HG03571 (cell line): Measurements from ENCODE around the gene AGAP3.

ENCODE experiments used
- ATAC-seq: cut with Tn5 transposase; IDR thresholded peaks from one replicate; pipeline ENCODE4 v1.9.1; 2021; ENCODE audit not compliant: unreplicated experiment

Gene AGAP3

GRCh38 chr7:151152643-151153513 lies 66.6 kb downstream of the AGAP3 start:
- no peak for ATAC-seq

GRCh38 chr7:151157645-151158329 lies 71.5 kb downstream of the AGAP3 start:
- no peak for ATAC-seq

GRCh38 chr7:151161757-151162156 lies 75.5 kb downstream of the AGAP3 start:
- no peak for ATAC-seq

DNA sequence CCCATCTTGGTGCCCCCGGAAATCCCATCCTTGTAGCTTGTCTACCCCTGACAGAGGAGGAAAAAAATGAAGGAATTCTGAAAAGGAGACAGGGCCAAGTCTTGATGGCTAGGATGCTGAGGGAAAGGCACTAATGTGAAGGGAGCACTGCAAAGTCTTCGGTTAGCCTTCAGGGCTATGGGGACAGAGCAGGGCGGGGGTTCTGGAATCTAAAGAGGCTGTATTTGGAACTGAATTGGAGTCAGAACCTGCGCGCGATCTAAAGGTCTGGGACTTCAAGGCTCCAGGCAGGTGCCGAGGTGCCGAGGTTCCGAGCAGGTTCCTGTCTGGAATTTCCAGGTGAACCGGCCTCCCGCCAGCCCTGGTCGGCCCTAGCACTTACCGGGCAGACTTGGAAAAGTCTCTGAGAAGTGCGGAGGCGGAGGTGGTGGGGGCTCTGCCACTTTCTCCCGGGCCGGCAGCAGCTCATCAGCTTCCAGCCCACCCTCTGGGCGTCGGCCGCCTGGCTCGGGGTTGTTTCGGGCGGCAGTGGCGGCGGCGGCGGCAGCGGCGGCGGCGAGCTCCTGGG lies 80.4 kb downstream of the AGAP3 start:
- ATAC-seq: no peak

- ATAC-seq: no peak
Measured at GRCh38 chr7:151167197-151167961, 81.1 kb downstream of the AGAP3 start, which contains the start of gene GBX1. GBX1 (minus strand) TSS chr7:151167694; CDS start chr7:151167548, 146 bp downstream.

DNA sequence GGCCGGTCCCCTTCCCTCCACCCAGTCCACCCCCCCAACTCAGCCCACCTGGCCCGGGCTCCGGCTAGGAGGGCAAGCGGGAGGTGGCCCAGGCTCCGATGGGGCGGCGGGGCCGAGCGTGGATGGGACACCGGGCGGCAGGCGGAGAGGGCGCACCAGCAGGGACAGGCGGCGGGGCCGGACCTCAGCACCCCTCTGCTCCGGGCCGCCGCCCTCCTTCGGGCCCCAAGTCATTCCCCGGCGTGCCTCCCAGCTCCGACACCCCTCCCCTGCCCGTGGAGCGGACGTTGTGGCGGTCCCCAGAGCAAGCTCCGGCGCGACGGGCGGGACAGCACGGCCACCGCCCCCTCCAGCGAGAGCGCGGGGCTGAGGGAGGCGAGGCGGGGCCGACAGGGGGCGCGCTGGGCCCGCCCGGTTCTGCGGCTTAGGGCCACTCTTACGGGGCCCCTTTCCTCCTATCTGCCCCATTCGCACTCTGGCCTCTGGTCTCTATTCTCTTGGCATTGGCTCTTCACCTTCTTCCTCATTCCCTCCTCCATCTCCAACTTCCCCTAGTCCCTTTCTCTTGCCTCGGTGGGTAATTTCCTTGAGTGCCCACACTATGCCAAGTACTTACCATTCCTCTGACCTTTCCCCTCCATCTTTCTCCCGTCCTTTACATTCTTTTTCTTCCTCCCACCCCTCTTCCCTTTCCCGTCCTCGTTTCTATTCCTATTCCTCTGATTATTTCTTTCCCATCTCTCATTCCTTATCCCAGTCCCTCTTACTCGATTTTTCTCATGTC lies 81.9 kb downstream of the AGAP3 start:
- no peak for ATAC-seq

GRCh38 chr7:151168787-151169162 lies 82.5 kb downstream of the AGAP3 start:
- no peak for ATAC-seq

DNA sequence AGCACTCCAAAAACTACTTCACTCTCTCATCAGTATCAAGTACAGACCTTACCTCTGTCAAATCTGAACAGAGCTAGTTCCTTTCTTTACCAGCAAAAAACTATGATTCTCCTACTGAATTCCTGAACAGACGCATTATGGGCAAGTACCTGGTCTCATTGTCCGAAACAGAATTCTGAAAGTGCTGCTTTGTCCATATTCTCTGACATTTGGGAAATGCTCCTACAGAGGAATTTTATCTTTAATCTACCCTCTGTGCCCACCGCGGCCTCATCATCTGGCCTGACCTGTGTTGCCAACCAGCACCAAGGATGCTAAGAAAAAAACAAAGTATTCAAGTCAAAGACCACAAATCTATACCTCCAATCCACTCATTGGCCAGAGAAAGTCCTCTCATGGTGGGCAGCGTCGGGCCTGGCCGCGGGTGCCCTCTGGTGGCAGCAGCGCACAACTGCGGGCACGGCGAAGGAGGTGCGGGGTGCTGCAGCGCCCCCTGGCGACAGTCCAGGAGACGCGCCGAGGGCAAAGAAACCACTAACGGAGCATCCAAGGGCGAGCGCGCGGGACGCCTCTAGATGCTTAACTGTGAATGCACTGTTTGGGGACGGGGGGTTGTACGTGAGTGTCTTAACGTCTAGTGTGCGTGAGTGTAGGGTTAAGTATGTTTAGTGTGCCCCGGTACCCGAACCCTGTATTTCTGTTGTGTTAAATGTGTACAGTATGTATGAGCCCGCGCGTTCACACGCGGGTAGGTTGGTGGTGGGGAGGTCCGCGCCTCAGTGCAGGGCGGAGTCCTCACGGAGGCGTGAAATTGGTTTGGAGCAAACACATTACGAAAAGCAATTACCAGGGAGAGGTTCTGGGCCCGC lies 86.2 kb downstream of the AGAP3 start:
- no peak for ATAC-seq

GRCh38 chr7:151173386-151174245 lies 87.3 kb downstream of the AGAP3 start:
- no peak for ATAC-seq

DNA sequence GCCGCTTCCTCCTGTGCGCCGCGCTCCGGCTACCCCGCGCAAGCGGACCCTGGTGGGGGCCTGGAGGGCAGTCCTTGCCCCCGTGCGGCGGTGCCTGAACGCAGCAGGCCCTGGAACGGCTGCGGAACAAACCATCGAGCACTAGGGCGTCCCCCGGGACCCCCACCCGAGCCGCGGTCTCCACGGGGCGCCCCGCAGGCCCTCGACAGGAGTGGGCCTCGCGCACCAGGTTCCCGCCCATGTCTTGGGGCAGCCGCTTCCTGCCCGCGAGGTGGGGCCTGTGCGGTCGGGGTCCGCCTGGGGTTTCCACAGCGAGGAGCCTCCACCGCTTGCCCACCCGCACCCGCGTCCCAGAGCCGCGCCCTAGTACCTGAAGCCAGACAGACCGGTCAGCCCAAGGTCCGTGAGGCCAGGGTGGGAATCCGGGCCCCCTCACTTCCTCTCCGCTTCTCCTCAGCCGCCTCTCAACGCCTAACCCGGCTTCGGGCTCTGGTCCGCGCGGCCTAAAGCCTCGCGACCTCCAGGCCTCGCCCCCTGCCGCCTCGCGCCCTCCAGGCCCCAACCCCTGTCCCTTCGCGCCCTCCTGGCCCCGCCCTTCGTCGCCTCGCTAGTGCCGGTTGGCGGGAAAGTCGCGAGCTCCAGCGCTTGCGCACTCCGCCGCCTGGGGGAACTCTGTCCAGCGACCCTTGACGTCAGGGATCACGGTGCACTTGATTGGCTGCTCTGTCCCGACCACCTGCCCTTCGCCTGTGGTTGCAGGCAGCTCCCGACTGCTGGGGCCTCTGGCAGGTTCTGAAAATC lies 88.2 kb downstream of the AGAP3 start:
- ATAC-seq: no peak

GRCh38 chr7:151175047-151175792 lies 88.9 kb downstream of the AGAP3 start:
- no peak for ATAC-seq

DNA sequence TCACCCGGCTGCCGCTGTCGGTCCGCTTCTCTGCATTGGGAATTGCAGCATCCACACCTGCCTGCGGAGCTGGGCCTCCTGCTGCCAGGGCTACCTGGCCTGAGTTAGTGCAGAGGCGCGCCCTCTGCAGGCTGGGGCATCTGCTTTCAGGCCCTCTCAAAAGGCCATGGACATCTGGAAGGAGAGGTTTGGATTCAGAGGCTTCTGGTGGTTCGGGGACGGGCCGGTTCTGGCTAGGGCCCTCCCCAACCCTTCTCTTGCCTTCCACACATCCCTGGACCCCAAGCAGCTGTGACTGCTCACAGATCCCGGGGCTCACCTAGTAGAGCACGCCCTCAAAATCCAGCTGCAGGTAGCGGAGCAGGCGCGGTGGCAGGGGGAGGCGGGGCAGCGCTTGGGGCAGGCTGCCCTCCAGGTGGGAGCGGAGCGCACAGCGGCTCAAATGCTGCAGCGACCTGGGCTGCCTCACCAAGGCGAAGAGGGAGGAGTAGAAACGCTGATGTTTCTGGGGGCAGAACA lies 89.6 kb downstream of the AGAP3 start:
- ATAC-seq: no peak

- no peak for ATAC-seq
Measured at GRCh38 chr7:151176401-151176800, 90.1 kb downstream of the AGAP3 start.

GRCh38 chr7:151177310-151177709 lies 91.0 kb downstream of the AGAP3 start:
- no peak for ATAC-seq

DNA sequence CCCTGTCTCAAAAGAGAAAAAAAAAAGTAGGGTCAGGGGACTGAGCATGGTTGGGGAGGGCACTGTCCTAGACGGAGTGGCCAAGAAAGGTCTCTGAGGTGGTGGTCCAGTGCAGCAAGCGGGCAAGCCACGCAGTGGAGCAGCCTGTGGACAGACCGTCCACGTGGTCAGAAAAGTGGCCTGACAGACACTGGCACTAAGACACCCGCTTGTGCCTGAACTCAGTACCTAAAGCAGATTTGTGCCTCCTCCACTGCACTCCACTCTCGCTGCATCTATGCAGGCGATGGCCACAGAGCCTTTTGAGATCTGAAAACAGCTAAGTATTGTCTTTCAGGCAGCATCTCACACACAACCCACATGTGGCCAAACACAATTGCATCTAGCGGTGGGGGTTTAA lies 92.0 kb downstream of the AGAP3 start:
- no peak for ATAC-seq

DNA sequence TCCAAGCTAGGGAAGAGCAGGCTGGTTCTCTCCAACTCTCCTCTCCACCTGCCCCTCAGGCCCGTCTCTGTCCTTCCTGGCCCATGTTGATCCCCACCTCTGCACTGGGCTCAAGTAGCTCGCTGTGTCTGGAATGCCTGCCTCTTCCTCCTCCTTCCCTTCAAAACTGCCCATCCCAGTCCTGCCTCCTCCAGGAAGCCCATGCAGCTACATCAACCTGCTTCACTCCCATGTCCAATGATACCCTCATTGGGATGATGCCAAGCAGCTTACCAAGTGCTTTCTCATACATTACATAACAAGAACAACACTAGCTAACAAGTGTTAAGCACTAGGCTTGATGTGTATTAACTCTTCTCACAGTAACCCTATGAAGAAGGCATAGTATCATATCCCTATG lies 92.6 kb downstream of the AGAP3 start:
- ATAC-seq: no peak
